GM19324 (cell line): ENCODE results near the gene FXYD4.
"Not testable (repeated sequence)": the region's sequence is repeated elsewhere in the genome, so short reads cannot be mapped to it uniquely, and the experiment has no call there.

Experiments used
- ATAC-seq: cut with Tn5 transposase; IDR thresholded peaks from one replicate; pipeline ENCODE4 v1.9.1; 2021; ENCODE audit warnings: mild to moderate bottlenecking, moderate library complexity; ENCODE audit not compliant: unreplicated experiment, low FRiP score

The FXYD4 gene

GRCh38 chr10:43374194-43374593, 2.8 kb downstream of the FXYD4 start:
- ATAC-seq: no peak

- ATAC-seq: no peak
Measured at GRCh38 chr10:43375401-43376020, 4.1 kb downstream of the FXYD4 start.

- no peak for ATAC-seq
Measured at GRCh38 chr10:43376046-43376635, 4.7 kb downstream of the FXYD4 start.

GRCh38 chr10:43376828-43377423, 5.5 kb downstream of the FXYD4 start:
- ATAC-seq: no peak

- no peak for ATAC-seq
Measured at GRCh38 chr10:43377424-43377883, 6.0 kb downstream of the FXYD4 start.

- no peak for ATAC-seq
Measured at GRCh38 chr10:43380610-43381222, 9.3 kb downstream of the FXYD4 start.

- no peak for ATAC-seq
Measured at GRCh38 chr10:43383204-43383971, 12.0 kb downstream of the FXYD4 start.

- ATAC-seq: no peak
Measured at GRCh38 chr10:43384252-43385221, 13.1 kb downstream of the FXYD4 start.

- ATAC-seq: no peak
Measured at GRCh38 chr10:43385412-43386004, 14.1 kb downstream of the FXYD4 start.

- ATAC-seq: no peak
Measured at GRCh38 chr10:43386549-43386948, 15.1 kb downstream of the FXYD4 start.

- ATAC-seq: no peak
Measured at GRCh38 chr10:43386981-43387677, 15.7 kb downstream of the FXYD4 start.

GRCh38 chr10:43387678-43388032, 16.2 kb downstream of the FXYD4 start:
- no peak for ATAC-seq

- no peak for ATAC-seq
Measured at GRCh38 chr10:43389867-43390266, 18.4 kb downstream of the FXYD4 start.

- ATAC-seq: no peak
Measured at GRCh38 chr10:43390333-43390732, 18.9 kb downstream of the FXYD4 start.

- no peak for ATAC-seq
Measured at GRCh38 chr10:43390759-43391158, 19.3 kb downstream of the FXYD4 start.

GRCh38 chr10:43391496-43391895, 20.1 kb downstream of the FXYD4 start:
- ATAC-seq: no peak

- ATAC-seq: no peak
Measured at GRCh38 chr10:43392748-43393147, 21.3 kb downstream of the FXYD4 start.

- not testable (repeated sequence) for ATAC-seq
Measured at GRCh38 chr10:43393186-43393585, 21.8 kb downstream of the FXYD4 start.
